Bronchus fibroblast of lung (primary cell): ENCODE measurements around the gene AOC1. TPM values are rescaled to one million over a fixed set of nuclear protein-coding genes. Genes with fewer than 3 reads are reported as not detected.

Experiments
- total RNA-seq: library from RNA; depleted of rRNA; stranded (reverse); fragments of >200 nt; gene quantifications from 2 replicates; pipeline ENCODE4 v1.2.3, GENCODE V29; 2015

AOC1 gene, protein sequence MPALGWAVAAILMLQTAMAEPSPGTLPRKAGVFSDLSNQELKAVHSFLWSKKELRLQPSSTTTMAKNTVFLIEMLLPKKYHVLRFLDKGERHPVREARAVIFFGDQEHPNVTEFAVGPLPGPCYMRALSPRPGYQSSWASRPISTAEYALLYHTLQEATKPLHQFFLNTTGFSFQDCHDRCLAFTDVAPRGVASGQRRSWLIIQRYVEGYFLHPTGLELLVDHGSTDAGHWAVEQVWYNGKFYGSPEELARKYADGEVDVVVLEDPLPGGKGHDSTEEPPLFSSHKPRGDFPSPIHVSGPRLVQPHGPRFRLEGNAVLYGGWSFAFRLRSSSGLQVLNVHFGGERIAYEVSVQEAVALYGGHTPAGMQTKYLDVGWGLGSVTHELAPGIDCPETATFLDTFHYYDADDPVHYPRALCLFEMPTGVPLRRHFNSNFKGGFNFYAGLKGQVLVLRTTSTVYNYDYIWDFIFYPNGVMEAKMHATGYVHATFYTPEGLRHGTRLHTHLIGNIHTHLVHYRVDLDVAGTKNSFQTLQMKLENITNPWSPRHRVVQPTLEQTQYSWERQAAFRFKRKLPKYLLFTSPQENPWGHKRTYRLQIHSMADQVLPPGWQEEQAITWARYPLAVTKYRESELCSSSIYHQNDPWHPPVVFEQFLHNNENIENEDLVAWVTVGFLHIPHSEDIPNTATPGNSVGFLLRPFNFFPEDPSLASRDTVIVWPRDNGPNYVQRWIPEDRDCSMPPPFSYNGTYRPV
- not detected in 2 replicates for total RNA-seq

DNA sequence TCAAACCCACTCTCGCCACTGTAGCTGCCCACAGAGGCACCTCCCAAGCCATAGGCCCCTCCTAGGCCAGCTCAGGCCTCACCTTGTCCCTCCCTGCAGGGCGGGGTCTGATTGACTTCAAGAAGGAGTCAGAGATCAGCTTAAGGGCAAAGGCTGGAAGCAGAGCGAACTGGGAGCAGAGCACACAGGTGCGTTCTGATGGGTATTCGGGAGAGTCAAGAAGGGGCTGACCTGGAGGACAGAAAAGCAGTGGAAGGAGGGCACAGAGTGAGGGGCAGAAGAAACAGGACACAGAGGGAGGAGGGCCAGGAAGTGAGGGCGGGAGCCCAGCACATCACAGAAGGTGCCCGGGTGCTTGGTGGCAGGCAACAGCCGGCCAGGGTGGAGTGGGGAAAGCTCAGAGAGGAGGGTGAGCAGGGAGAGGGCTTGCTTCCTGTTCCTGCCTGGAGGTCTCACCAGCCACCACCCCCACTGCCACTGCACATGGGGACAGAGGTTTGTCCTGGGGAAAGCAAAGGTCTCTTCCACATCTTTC lies at the start of gene AOC1:
Gene AOC1 (plus strand): TSS at position 147 of the 535 bp plus-strand sequence. CDS start 3,954 bp downstream, outside the sequence.

Other genes with a start within 250 kb of the AOC1 start
- not detected in 2 replicates for gene GIMAP6, start 220.1 kb upstream of the AOC1 start, total RNA-seq
- 0.15 and 0.34 TPM in 2 replicates for gene GIMAP2, start 166.8 kb upstream of the AOC1 start, total RNA-seq
- gene GIMAP1, start 135.9 kb upstream of the AOC1 start, total RNA-seq, result not detected in 2 replicates
- not detected in 2 replicates for gene GIMAP5, start 115.1 kb upstream of the AOC1 start, total RNA-seq
- 0.30 TPM in 1 of 2 replicates, not detected in the other for gene TMEM176B, start 52.2 kb upstream of the AOC1 start, total RNA-seq
- gene TMEM176A, start 51.7 kb upstream of the AOC1 start, total RNA-seq, result 0.15 and 0.50 TPM in 2 replicates
- 0.15 TPM in 1 of 2 replicates, not detected in the other for gene KCNH2, start 125.8 kb downstream of the AOC1 start, total RNA-seq
- 4.3 and 4.9 TPM in 2 replicates for gene NOS3, start 138.5 kb downstream of the AOC1 start, total RNA-seq
- 0.15 TPM in 1 of 2 replicates, not detected in the other for gene ATG9B, start 172.0 kb downstream of the AOC1 start, total RNA-seq
- 41.2 and 44.2 TPM in 2 replicates for gene ABCB8, start 175.9 kb downstream of the AOC1 start, total RNA-seq
- under 0.01 and 0.17 TPM in 2 replicates for gene ASIC3, start 196.0 kb downstream of the AOC1 start, total RNA-seq
- gene CDK5, start 205.4 kb downstream of the AOC1 start, total RNA-seq, result 18.7 and 23.5 TPM in 2 replicates
- 68.6 and 91.9 TPM in 2 replicates for gene SLC4A2, start 207.1 kb downstream of the AOC1 start, total RNA-seq
- gene FASTK, start 228.3 kb downstream of the AOC1 start, total RNA-seq, result 69.6 and 71.1 TPM in 2 replicates
- gene TMUB1, start 231.0 kb downstream of the AOC1 start, total RNA-seq, result 75.5 and 79.1 TPM in 2 replicates
- 29.9 and 33.4 TPM in 2 replicates for gene AGAP3, start 234.0 kb downstream of the AOC1 start, total RNA-seq